Upper lobe of left lung (tissue), 4 donors: ENCODE data around the gene C10orf143.

Source experiments
- CTCF ChIP-seq, 6 experiments: fragments of 450-650 bp in 4 of 6; fragments of 200-600 bp in 2 of 6; sonication (generic) in 2 of 6; IDR thresholded peaks; one replicate each; pipeline ENCODE4 v1.5.1; 2016 to 2019; ENCODE audit warnings: antibody characterized with exemption in 6 of 6
- POLR2A ChIP-seq, 4 donors: fragments of 450-650 bp; IDR thresholded peaks; one replicate each; pipeline ENCODE4 v1.5.1; 2016 to 2017; ENCODE audit warnings: antibody characterized with exemption in 4 of 4, mild to moderate bottlenecking in 2 of 4

DNA sequence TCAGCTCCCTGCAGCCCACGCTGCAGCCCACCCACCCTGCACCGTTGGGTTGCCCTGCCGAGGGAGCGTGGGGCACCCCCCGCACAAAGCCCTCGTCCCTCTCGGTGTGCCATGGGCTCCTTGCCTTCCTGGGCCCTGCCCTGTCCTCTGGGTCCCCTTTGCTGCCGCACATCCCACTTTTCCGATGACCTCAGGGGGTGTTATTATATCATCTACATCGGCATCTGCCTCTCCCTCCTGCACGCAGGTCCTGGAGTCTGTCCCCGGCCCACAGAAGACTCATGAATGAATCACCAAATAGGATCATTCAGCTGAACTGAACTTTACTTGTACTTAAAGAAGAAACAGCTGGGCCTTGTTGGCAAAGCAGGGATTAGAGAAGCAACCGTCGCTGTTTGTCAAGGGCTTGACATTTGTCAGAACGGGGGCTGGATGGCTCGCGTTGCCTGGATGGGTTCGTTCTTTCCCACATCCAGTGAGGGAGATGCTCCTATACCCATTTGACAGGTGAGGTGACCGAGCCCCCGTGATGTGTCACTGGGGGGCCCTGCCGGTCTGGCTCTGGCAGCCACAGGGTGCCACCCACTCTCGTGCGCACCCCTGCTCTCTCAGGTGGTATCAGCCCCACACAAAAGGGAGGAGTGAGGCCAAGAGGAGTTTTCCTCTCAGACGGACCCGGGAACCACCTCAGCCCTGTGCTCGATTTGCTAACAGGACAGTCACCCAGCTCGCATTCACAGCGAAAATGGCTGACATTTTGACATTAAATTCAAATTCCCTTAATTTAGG, 87.9 kb downstream of the C10orf143 start:
- TF ChIP-seq CTCF (IDR thresholded peaks at IDR 0.05) (no peak), POLR2A (IDR thresholded peaks at IDR 0.05) (no peak)
